Osteoblast (primary cell): ENCODE data around the gene TANK. TPM values are rescaled to one million over a fixed set of nuclear protein-coding genes. Genes with fewer than 3 reads are reported as not detected.

ENCODE experiments used
- DNase-seq: peaks from one replicate; pipeline ENCODE4 v3.0.0; 2011; ENCODE audit warnings: low spot score, mixed read lengths; ENCODE audit not compliant: insufficient read length; ENCODE audit errors: missing footprints
- H2AFZ ChIP-seq: 2 replicates; pipeline ENCODE4 v1.6.0; 2011; ENCODE audit warnings: mild to moderate bottlenecking, low read length
- H3K27ac ChIP-seq: 2 replicates; pipeline ENCODE4 v1.5.1; 2011; ENCODE audit warnings: mild to moderate bottlenecking, low read depth, low read length, moderate library complexity
- H3K27me3 ChIP-seq: 2 replicates; pipeline ENCODE4 v1.6.0; 2012; ENCODE audit warnings: mild to moderate bottlenecking, control low read depth, inconsistent platforms, low read length, moderate library complexity; ENCODE audit not compliant: insufficient read depth
- H3K36me3 ChIP-seq: 2 replicates; pipeline ENCODE4 v1.5.1; 2011; ENCODE audit warnings: mild to moderate bottlenecking, low read length, control low read depth, moderate library complexity; ENCODE audit not compliant: insufficient read depth
- H3K4me1 ChIP-seq: 2 replicates; pipeline ENCODE4 v1.5.1; 2011; ENCODE audit warnings: mild to moderate bottlenecking, low read length, control low read depth, moderate library complexity; ENCODE audit not compliant: insufficient read depth
- H3K4me2 ChIP-seq: 2 replicates; pipeline ENCODE4 v1.6.0; 2011; ENCODE audit warnings: mild to moderate bottlenecking, low read length; ENCODE audit not compliant: insufficient read depth
- H3K4me3 ChIP-seq: fragments of 200-600 bp; sonication (generic); 3 replicates; pipeline ENCODE4 v1.5.1; 2012; ENCODE audit warnings: mild to moderate bottlenecking, low read length, inconsistent platforms; ENCODE audit not compliant: insufficient read depth
- H3K79me2 ChIP-seq: 2 replicates; pipeline ENCODE4 v1.6.0; 2012; ENCODE audit warnings: mild to moderate bottlenecking, low read length, control low read depth, inconsistent platforms; ENCODE audit not compliant: insufficient read depth
- H3K9me3 ChIP-seq: 2 replicates; pipeline ENCODE4 v1.5.1; 2011; ENCODE audit warnings: low read depth, low read length, control low read depth
- H4K20me1 ChIP-seq: 2 replicates; pipeline ENCODE4 v1.6.0; 2012; ENCODE audit warnings: mild to moderate bottlenecking, low read length, control low read depth; ENCODE audit not compliant: insufficient read depth
- CTCF ChIP-seq: IDR thresholded peaks from 2 replicates; pipeline ENCODE4 v1.5.1; 2011; ENCODE audit warnings: mild to moderate bottlenecking, low read depth, low read length, moderate library complexity; ENCODE audit errors: extremely low read depth
- total RNA-seq: library from RNA; depleted of rRNA; stranded (reverse); fragments of >200 nt; gene quantifications from 2 replicates; pipeline ENCODE4 v1.2.3, GENCODE V29; 2012

Gene TANK
- total RNA-seq, 1 donor: 127 TPM

GRCh38 chr2:161113693-161114575 is 46.3 kb upstream of the TANK start:
- H3K79me2 ChIP-seq: no peaks in the 10 kb centered on the region
- H3K9me3 ChIP-seq: no peaks in the 10 kb centered on the region
- DNase-seq: no peak
- no peaks in the 10 kb centered on the region for H4K20me1 ChIP-seq
- H3K4me3 ChIP-seq: no peak overlapping the region
- H3K36me3 ChIP-seq: no peaks in the 10 kb centered on the region
- no peaks in the 10 kb centered on the region for H3K27me3 ChIP-seq
- H3K27ac ChIP-seq: no peak overlapping the region
- H2AFZ ChIP-seq: no peak overlapping the region
- TF ChIP-seq CTCF: no peak
- H3K4me2 ChIP-seq: no peak overlapping the region
- H3K4me1 ChIP-seq: no peaks in the 10 kb centered on the region

- Histone ChIP-seq H3K36me3 (no peaks in the 10 kb centered on the region), H3K4me1 (no peaks in the 10 kb centered on the region), H3K27me3 (no peaks in the 10 kb centered on the region), H3K4me2 (no peak overlapping the region), H3K79me2 (no peaks in the 10 kb centered on the region), H4K20me1 (no peaks in the 10 kb centered on the region), H3K4me3 (no peak overlapping the region), H3K9me3 (no peaks in the 10 kb centered on the region), H3K27ac (no peak overlapping the region), H2AFZ (no peak overlapping the region)
- DNase-seq: no peak
- TF ChIP-seq CTCF: no peak
Measured at GRCh38 chr2:161115205-161115604, 45.0 kb upstream of the TANK start.

GRCh38 chr2:161115605-161116380 is 44.4 kb upstream of the TANK start:
- peak overlapping the region; percentile 13 for H2AFZ ChIP-seq

More at GRCh38 chr2:161115605-161116380, 44.4 kb upstream of the TANK start:
- Histone ChIP-seq H3K4me1 (no peaks in the 10 kb centered on the region), H3K27ac (no peak overlapping the region), H4K20me1 (no peaks in the 10 kb centered on the region), H3K79me2 (no peaks in the 10 kb centered on the region), H3K27me3 (no peaks in the 10 kb centered on the region), H3K9me3 (no peaks in the 10 kb centered on the region), H3K36me3 (no peaks in the 10 kb centered on the region), H3K4me2 (no peak overlapping the region), H3K4me3 (no peak overlapping the region)
- no peak for TF ChIP-seq CTCF
- no peak for DNase-seq
